ENCODE data around the gene ZMYND11. TPM values are rescaled to one million over a fixed set of nuclear protein-coding genes. Genes with fewer than 3 reads are reported as not detected.

Gene ZMYND11
- total and polyA plus RNA-seq, 9 of the 15 experiments (the other 6 are each of a cell fraction or from before 2014, with no cell fraction given), result 2.7 to 13.8 (median 8.8) TPM

- Histone ChIP-seq H3K4me3 (no peak overlapping the region), H3K9me1 (ENCODE audit: control insufficient read depth, insufficient read depth, low read length) (peaks cover 2% of the 10 kb centered on the region), H3K27me3 (ENCODE audit: control insufficient read depth in 2 of 2, insufficient read depth in 2 of 2, low read length in 2 of 2) (peaks cover 71 to 78% of the 10 kb centered on the region in 2 experiments), H3K27ac (ENCODE audit: extremely low read depth, low read depth, low read length) (no peak overlapping the region), H3K9me3 (replicated peaks; ENCODE audit: control insufficient read depth, insufficient read depth, low read depth, low read length) (no peaks in the 10 kb centered on the region), H3K79me2 (ENCODE audit: control insufficient read depth, insufficient read depth, low read length) (no peaks in the 10 kb centered on the region), H3K4me2 (ENCODE audit: insufficient read depth, low read length) (no peak overlapping the region), H3K36me3 (ENCODE audit: control insufficient read depth, insufficient read depth, low read length) (no peaks in the 10 kb centered on the region), H2AFZ (ENCODE audit: low read depth, low read length) (no peak overlapping the region), H3K9ac (ENCODE audit: insufficient read depth in 1 of 2, low read depth in 2 of 2, low read length in 2 of 2) (no peak overlapping the region), H3K4me1 (replicated peaks in 1 of 2; ENCODE audit: control insufficient read depth in 2 of 2, insufficient read depth in 2 of 2, low read length in 2 of 2) (peaks cover 0 to 3% of the 10 kb centered on the region in 2 experiments; a peak in 1 of 5 replicates), H4K20me1 (replicated peaks; ENCODE audit: control insufficient read depth, insufficient read depth, low read length) (peaks cover 8% of the 10 kb centered on the region; the same call in 1 of the 2 replicates)
- BruUV-seq (replicated peaks), result no TSS peak
- 2% methylated on average over 5 of the region's 5 CpGs for WGBS (ENCODE audit: insufficient coverage, low coverage, missing lambda C conversion rate)
- ChIA-PET POLR2A (no interaction called here), CTCF (ENCODE audit: low intra/inter-chr PET ratio) (no interaction called here)
- in situ Hi-C loops (cut with MboI) (no loop called here), intact Hi-C loops (cut with micrococcal nuclease) (no loop called here)
- DNase-seq (ENCODE audit: extremely low read depth in 1 of 4, low spot score in 3 of 4) (no peak), FAIRE-seq (no peak), ATAC-seq (no peak)
- TF ChIP-seq ZNF134 (CRISPR knock-in tag; conservative IDR thresholded peaks at IDR 0.05), result no peak
- TF ChIP-seq DMBX1 (CRISPR knock-in tag; IDR thresholded peaks at IDR 0.05; ENCODE audit: borderline replicate concordance), result no peak
- TF ChIP-seq BRD9 (IDR thresholded peaks at IDR 0.05; ENCODE audit: low read depth, partially characterized antibody), result no peak
- TF ChIP-seq NR1H2 (CRISPR knock-in tag; IDR thresholded peaks at IDR 0.05), result no peak
- no peak for TF ChIP-seq ZNF609 (CRISPR knock-in tag; IDR thresholded peaks at IDR 0.05; ENCODE audit: borderline replicate concordance)
- TF ChIP-seq TCFL5 (CRISPR knock-in tag; conservative IDR thresholded peaks at IDR 0.05), result no peak
- no peak for TF ChIP-seq ZKSCAN8 (CRISPR knock-in tag; IDR thresholded peaks at IDR 0.05)
- TF ChIP-seq ZBTB11 (CRISPR knock-in tag; IDR thresholded peaks at IDR 0.05), result no peak
- TF ChIP-seq BRF1 (IDR thresholded peaks at IDR 0.05; ENCODE audit: borderline replicate concordance, extremely low read depth, insufficient read length), result no peak
- no peak for TF ChIP-seq YBX1 (IDR thresholded peaks at IDR 0.05)
- no peak for TF ChIP-seq EP400 (IDR thresholded peaks at IDR 0.05)
Observed at GRCh38 chr10:278707-279106, 143.5 kb downstream of the ZMYND11 start.

Data from K562 (cell line).